Esophagus squamous epithelium (tissue), 4 donors: ENCODE results near the gene CYP1A2.

Experiments
- POLR2A ChIP-seq, 4 donors: fragments of 450-650 bp; IDR thresholded peaks; one replicate each; pipeline ENCODE4 v1.6.1; 2017; ENCODE audit warnings: antibody characterized with exemption in 4 of 4, mild to moderate bottlenecking in 4 of 4, moderate library complexity in 3 of 4
- TF ChIP-seq, protein P1 (sequence below), 6 experiments: fragments of 450-650 bp in 4 of 6; fragments of 200-600 bp in 2 of 6; sonication (generic) in 2 of 6; IDR thresholded peaks; one replicate each; pipeline ENCODE4 v1.5.1; 2016 to 2019; ENCODE audit warnings: antibody characterized with exemption in 6 of 6, mild to moderate bottlenecking in 4 of 6, moderate library complexity in 4 of 6

- TF ChIP-seq, protein P1, sequence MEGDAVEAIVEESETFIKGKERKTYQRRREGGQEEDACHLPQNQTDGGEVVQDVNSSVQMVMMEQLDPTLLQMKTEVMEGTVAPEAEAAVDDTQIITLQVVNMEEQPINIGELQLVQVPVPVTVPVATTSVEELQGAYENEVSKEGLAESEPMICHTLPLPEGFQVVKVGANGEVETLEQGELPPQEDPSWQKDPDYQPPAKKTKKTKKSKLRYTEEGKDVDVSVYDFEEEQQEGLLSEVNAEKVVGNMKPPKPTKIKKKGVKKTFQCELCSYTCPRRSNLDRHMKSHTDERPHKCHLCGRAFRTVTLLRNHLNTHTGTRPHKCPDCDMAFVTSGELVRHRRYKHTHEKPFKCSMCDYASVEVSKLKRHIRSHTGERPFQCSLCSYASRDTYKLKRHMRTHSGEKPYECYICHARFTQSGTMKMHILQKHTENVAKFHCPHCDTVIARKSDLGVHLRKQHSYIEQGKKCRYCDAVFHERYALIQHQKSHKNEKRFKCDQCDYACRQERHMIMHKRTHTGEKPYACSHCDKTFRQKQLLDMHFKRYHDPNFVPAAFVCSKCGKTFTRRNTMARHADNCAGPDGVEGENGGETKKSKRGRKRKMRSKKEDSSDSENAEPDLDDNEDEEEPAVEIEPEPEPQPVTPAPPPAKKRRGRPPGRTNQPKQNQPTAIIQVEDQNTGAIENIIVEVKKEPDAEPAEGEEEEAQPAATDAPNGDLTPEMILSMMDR (IDR thresholded peaks at IDR 0.05): peak in 1 of 6 experiments; percentile 35
- no peak for TF ChIP-seq POLR2A (IDR thresholded peaks at IDR 0.05)
These were observed 50.0 kb downstream of the CYP1A2 start for GRCh38 chr15:74798388-74799254.
